Fibroblast of the aortic adventitia (primary cell): ENCODE data around the gene VILL. TPM values are rescaled to one million over a fixed set of nuclear protein-coding genes. Genes with fewer than 3 reads are reported as not detected.

ENCODE experiments used
- DNase-seq: peaks from one replicate; pipeline ENCODE4 v3.0.0-alpha.2; 2010; ENCODE audit warnings: low read depth
- H3K4me3 ChIP-seq: 2 replicates; pipeline ENCODE4 v1.5.1; 2011; ENCODE audit warnings: low read depth, mild to moderate bottlenecking, control low read depth, low read length, moderate library complexity
- total RNA-seq: library from RNA; depleted of rRNA; stranded (reverse); fragments of >200 nt; gene quantifications from 2 replicates; pipeline ENCODE4 v1.2.3, GENCODE V29; 2012; ENCODE audit warnings: low replicate concordance
- TF ChIP-seq, protein P1 (sequence below): IDR thresholded peaks from 2 replicates; pipeline ENCODE4 v1.5.1; 2011; ENCODE audit warnings: mild to moderate bottlenecking, low read length, control low read depth, inconsistent platforms; ENCODE audit not compliant: insufficient read depth

Gene VILL
- total RNA-seq, 1 donor: 7.0 TPM

DNA sequence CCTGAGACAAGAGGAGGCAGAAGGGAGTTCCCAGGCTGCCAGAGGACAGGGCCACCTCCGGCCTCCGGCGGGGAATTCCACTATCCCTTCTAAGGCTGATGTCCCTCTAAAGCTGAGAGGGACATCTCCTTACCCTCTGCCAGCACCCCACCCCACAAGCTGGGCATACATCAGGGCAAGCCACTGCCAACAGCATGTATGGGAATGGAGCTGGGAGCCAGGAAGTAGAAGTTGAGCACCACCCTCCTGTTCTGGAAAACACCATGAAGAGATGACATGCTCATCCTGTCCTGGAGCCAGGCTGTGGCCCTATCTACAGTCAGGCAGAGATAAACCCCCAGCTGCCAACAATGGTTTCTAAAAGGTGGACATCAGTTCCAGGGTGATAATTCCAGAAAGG, 31.7 kb downstream of the VILL start:
- H3K4me3 ChIP-seq: no peak overlapping the region
- TF ChIP-seq, protein P1, sequence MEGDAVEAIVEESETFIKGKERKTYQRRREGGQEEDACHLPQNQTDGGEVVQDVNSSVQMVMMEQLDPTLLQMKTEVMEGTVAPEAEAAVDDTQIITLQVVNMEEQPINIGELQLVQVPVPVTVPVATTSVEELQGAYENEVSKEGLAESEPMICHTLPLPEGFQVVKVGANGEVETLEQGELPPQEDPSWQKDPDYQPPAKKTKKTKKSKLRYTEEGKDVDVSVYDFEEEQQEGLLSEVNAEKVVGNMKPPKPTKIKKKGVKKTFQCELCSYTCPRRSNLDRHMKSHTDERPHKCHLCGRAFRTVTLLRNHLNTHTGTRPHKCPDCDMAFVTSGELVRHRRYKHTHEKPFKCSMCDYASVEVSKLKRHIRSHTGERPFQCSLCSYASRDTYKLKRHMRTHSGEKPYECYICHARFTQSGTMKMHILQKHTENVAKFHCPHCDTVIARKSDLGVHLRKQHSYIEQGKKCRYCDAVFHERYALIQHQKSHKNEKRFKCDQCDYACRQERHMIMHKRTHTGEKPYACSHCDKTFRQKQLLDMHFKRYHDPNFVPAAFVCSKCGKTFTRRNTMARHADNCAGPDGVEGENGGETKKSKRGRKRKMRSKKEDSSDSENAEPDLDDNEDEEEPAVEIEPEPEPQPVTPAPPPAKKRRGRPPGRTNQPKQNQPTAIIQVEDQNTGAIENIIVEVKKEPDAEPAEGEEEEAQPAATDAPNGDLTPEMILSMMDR: no peak
- DNase-seq: no peak

DNA sequence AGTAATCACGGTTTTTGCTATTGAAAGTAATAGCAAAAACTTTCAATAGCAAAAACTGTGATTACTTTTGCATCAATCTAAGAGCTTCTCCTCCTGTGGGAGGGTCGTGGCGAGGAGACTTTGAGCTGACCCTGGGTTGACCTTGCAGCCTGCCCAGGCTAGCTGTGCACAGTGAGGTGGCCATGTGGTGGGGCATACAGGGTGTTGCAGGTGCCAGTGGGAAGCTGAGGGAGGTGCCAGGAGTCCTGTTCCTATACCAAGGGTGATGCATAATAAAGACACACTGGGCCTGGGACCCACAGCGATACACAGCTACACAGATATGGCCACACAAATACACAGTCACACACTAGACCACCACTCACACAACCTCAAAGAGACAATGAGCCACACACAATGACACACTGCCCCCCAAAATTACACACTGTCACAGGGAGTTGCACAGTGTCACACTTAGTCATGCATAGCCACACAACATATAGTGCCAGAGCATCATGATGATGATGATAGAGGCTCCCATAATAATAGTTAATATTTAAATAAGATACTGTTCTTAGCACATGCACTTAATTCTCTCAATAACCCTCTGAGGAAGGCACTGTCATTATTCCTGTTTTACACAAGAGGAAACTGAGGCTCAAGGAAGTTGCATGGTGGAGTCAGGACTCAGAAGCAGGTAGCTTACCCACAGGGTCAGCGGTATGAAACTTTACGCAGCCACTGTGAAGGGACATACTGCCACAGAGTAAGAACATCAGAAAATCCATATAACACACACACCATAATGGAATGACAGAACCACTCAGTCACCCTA, 32.5 kb downstream of the VILL start:
- TF ChIP-seq, protein P1: no peak
- H3K4me3 ChIP-seq: peak overlapping the region; percentile 92
- no peak for DNase-seq

DNA sequence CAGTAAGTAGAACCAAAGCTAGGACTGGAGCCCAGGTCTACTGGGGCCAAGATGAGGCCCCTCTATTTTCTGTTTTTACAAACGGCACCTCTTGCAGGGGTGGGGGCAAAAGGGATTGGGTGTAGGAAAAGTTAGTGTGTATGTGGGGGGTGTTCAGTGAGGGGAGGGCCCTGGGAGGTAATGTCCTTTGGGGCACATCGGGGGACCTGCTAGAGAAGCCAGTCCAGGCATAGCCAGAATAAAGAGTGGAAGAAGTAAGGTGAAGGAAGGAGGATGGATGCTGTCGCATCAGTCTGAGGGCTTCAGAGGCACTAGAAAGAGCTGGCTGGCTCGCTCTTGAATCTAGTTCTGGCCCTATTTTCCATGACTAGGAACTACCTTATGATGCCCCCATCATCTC, 36.3 kb downstream of the VILL start:
- TF ChIP-seq, protein P1: no peak
- H3K4me3 ChIP-seq: no peak overlapping the region
- DNase-seq: no peak

DNA sequence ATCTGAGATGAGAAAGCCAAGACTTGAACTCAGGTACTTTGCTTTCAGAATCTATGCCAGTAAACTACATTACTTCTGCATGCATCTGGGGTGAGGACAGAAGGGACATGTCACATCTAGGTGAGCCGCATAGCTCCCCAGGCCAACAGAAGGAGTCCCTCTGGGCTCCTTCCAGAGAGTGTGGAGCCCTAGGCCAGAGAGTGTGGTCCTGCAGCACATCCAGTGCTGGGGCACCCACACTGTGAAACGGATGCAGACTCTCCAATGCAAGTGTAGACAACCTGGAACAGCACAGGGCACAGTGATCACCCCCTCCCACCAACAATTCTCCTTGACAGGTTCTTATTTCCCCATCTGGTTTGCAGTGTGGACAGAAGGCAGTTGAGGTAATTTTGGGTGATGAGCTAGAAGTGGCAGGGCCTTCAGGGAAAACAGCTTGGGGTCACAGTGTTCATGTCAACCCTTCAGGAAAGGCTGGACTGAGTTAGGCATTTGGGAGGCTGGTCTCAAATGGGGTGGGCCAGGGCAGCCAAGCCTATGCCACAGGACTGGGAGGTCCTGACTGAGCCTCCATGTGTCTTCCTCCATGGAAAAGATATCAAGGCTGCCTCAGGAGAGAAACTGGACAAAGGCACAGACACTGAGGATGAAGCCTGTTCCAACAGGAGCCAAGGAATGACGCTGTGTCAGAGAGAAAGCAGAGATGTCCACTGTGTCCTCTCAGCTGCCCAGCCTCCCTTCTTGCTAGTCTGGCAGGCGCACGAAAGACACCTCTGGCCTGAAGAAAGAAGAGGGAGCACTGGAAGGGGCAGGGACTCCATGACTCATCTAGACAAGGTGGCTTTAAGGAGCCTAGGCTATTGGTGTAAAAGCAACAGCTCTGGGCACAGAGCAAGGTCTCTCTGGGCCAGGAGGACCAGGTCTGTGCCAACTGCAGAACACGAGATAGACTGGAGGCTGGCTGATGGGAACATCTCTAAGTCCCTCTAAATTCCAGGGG, 37.2 kb downstream of the VILL start:
- no peak for DNase-seq
- H3K4me3 ChIP-seq: peak overlapping the region; percentile 75
- TF ChIP-seq, protein P1: no peak

DNA sequence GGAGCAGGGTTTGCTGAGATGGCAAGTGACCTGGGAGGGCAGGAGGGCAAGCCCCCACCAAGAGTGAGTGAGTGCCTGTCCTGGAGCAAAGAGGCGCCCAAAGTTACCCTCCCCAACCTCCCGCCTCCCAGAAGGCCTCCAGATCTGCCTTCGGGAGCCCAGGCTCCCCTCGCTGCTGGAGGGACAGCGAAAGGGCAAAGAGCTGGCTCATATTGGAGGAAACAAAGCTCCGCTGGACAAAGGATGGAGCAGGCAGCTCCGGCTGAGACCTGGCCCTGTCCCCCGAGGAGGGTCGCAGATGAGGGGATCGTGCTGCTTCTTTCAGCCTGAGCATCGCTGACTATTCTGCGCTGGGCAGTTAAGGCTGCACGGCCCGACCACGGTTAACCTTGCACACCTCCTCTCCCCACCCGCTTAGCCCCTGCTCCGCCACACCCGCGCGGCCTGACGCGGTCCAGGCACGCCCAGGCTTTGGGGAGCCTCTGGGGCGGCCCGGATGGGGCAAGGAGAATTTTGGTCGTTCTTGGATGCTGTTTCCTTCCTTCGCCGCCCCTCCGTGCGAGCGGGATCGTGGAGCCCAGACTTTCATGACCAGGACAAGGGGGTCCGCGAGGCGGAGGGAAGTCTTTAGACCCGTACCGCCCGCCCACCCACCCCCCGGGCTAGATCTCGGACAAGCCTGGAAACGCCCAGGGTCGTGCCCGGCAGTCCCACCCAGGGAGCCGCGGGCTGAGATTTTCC, 38.2 kb downstream of the VILL start:
- no peak for DNase-seq
- H3K4me3 ChIP-seq: peak overlapping the region; percentile 75
- TF ChIP-seq, protein P1: no peak

DNA sequence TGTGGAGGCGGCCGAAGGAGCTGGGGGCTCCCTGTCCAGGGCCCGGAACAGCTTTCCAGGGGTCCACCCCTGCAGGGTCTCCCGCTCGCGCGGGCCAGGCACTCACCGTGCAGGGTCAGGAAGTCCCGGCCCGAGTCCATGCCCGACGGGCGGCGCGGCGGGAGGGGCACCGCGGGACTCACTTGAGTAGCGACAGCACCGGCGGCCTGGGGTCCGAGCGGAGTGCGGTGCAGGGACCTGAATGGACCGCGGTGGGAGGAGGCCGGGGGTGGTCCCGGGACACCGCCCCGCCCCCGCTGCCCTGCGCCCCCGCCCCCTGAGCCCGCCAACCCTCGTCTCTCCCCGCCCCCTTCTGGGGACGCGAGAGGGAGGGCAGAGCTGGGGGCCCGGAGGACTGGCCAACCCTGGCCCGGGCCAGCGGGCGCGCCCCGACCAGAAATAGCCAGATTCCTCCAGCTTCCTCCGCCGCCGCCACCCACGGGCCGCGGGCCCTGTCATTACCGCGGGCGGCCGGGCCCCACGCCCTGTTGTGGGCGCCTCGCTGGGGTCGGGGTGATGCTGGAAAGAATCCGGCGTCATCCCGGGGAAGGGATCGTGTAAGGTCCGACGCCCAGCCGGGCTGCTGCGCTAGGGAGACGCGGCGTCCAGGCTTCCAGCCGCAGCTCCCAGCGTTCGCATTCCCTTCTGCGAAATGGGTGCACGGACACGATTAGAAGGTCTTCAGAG, 39.0 kb downstream of the VILL start, which contains the start of gene PLCD1:
Gene PLCD1 (minus strand): TSS at position 243 of the 726 bp plus-strand sequence. CDS start 103 bp downstream, at position 140.
- DNase-seq: peak; percentile 71
- H3K4me3 ChIP-seq: peak within 1 kb of the TSS; percentile 75
- TF ChIP-seq, protein P1: no peak
